SK-N-SH (cell line): ENCODE measurements around the gene LRRC2. TPM values are rescaled to one million over a fixed set of nuclear protein-coding genes. Genes with fewer than 3 reads are reported as not detected.
"Not testable (repeated sequence)": the region's sequence is repeated elsewhere in the genome, so short reads cannot be mapped to it uniquely, and the experiment has no call there.

Experiments
- CTCF ChIA-PET: fragments of 300-600, 350-600 bp; formaldehyde crosslinking; extraction: SDS; loops from one replicate; lab custom pipeline; 2021; lab: Yijun Ruan, JAX
- POLR2A ChIA-PET: fragments of 350-600 bp; sonication (Branson Sonifier 250); formaldehyde crosslinking; extraction: SDS; loops from one replicate; lab custom pipeline; 2020; ENCODE audit warnings: antibody characterized with exemption, inconsistent platforms; lab: Yijun Ruan, JAX
- DNase-seq: peaks from one replicate; pipeline ENCODE4 v3.0.0; 2012
- H2AFZ ChIP-seq: fragments of 200-600 bp; sonication (generic); 2 replicates; pipeline ENCODE4 v1.8.1; 2016; ENCODE audit warnings: antibody characterized with exemption, mild to moderate bottlenecking, low read depth
- H3F3A ChIP-seq: fragments of 200-600 bp; sonication (generic); replicated peaks from 2 replicates; pipeline ENCODE3; 2016; ENCODE audit warnings: antibody characterized with exemption, mild to moderate bottlenecking; ENCODE audit not compliant: insufficient read depth
- H3K27ac ChIP-seq, 2 experiments: fragments of 200-500 bp in 1 of 2; fragments of 200-600 bp in 1 of 2; sonication (Bioruptor generic) in 1 of 2; sonication (generic), shearing (Covaris generic) in 1 of 2; 2 replicates each; pipeline versions ENCODE4 v1.5.1 to v1.6.1; 2014 to 2016; ENCODE audit warnings: low read depth in 2 of 2, inconsistent platforms in 1 of 2, low read length in 1 of 2, mild to moderate bottlenecking in 1 of 2, mixed read lengths in 1 of 2
- H3K27me3 ChIP-seq: fragments of 200-600 bp; sonication (generic), shearing (Covaris generic); 2 replicates; pipeline ENCODE4 v1.6.1; 2016; ENCODE audit warnings: mixed run types; ENCODE audit not compliant: insufficient read depth
- H3K36me3 ChIP-seq, 2 experiments: fragments of 200-500 bp in 1 of 2; fragments of 200-600 bp in 1 of 2; sonication (Bioruptor generic) in 1 of 2; sonication (generic) in 1 of 2; replicated peaks in 1 of 2; 2 replicates each; pipeline versions ENCODE3 to v1.5.1; 2014 to 2016; ENCODE audit warnings: low read length in 1 of 2, mild to moderate bottlenecking in 1 of 2; ENCODE audit not compliant: insufficient read depth in 2 of 2, control insufficient read depth in 1 of 2
- H3K4me1 ChIP-seq, 2 experiments: fragments of 200-500 bp in 1 of 2; fragments of 200-600 bp in 1 of 2; sonication (Bioruptor generic) in 1 of 2; sonication (generic), shearing (Covaris generic) in 1 of 2; 2 replicates each; pipeline versions ENCODE4 v1.5.1 to v1.6.1; 2014 to 2016; ENCODE audit warnings: low read depth in 1 of 2, low read length in 1 of 2, mixed run types in 1 of 2; ENCODE audit not compliant: insufficient read depth in 2 of 2, control insufficient read depth in 1 of 2
- H3K4me2 ChIP-seq: fragments of 200-600 bp; sonication (generic), shearing (Covaris generic); 2 replicates; pipeline ENCODE4 v1.6.1; 2017; ENCODE audit warnings: mixed run types
- H3K4me3 ChIP-seq, 2 experiments: fragments of 200-500 bp in 1 of 2; fragments of 200-600 bp in 1 of 2; sonication (Bioruptor generic) in 1 of 2; sonication (generic), shearing (Covaris generic) in 1 of 2; 2 replicates each; pipeline versions ENCODE4 v1.5.1 to v1.8.1; 2014 to 2016; ENCODE audit warnings: low read depth in 2 of 2, inconsistent platforms in 1 of 2, low read length in 1 of 2, mild to moderate bottlenecking in 1 of 2, mixed read lengths in 1 of 2, moderate library complexity in 1 of 2
- H3K79me2 ChIP-seq: fragments of 200-600 bp; sonication (generic); 2 replicates; pipeline ENCODE4 v1.8.1; 2017; ENCODE audit warnings: mild to moderate bottlenecking; ENCODE audit not compliant: insufficient read depth
- H3K9ac ChIP-seq: fragments of 200-600 bp; sonication (generic); 2 replicates; pipeline ENCODE4 v1.6.1; 2017; ENCODE audit warnings: mixed run types
- H3K9me2 ChIP-seq: fragments of 200-600 bp; sonication (generic); 2 replicates; pipeline ENCODE4 v1.6.1; 2017; ENCODE audit warnings: mixed run types
- H3K9me3 ChIP-seq: fragments of 200-600 bp; sonication (generic); 2 replicates; pipeline ENCODE4 v1.6.1; 2017; ENCODE audit warnings: mixed run types, mild to moderate bottlenecking, moderate library complexity
- H4K20me1 ChIP-seq: fragments of 200-600 bp; sonication (generic); 2 replicates; pipeline ENCODE4 v1.6.1; 2017; ENCODE audit warnings: mild to moderate bottlenecking, mixed run types; ENCODE audit not compliant: insufficient read depth
- EP300 ChIP-seq, 2 experiments: IDR thresholded peaks; 2 replicates each; pipeline versions ENCODE4 v1.4.0 to v1.6.1; 2012; ENCODE audit warnings: borderline replicate concordance in 1 of 2, low read depth in 1 of 2, low read length in 1 of 2
- EZH2phosphoT487 ChIP-seq: fragments of 200-600 bp; sonication (generic); IDR thresholded peaks from 2 replicates; pipeline ENCODE4 v1.6.1; 2017; ENCODE audit warnings: low read depth, mixed run types, mild to moderate bottlenecking, antibody characterized with exemption, moderate library complexity, borderline replicate concordance
- FOSL2 ChIP-seq: IDR thresholded peaks from 2 replicates; pipeline ENCODE4 v1.4.0; 2012; ENCODE audit warnings: low read depth, mild to moderate bottlenecking, moderate library complexity, borderline replicate concordance
- FOXJ3 ChIP-seq: sonication (generic); formaldehyde crosslinking; IDR thresholded peaks from 2 replicates; pipeline ENCODE4 v1.5.1; 2020; ENCODE audit warnings: mild to moderate bottlenecking, missing genetic modification reagents
- GATA2 ChIP-seq: sonication (generic); formaldehyde crosslinking; IDR thresholded peaks from 2 replicates; pipeline ENCODE4 v1.5.0; 2020; ENCODE audit warnings: mild to moderate bottlenecking, missing genetic modification reagents
- JUND ChIP-seq: IDR thresholded peaks from 2 replicates; pipeline ENCODE4 v1.4.0; 2012
- MXI1 ChIP-seq: IDR thresholded peaks from 2 replicates; pipeline ENCODE4 v1.6.1; 2012; ENCODE audit warnings: mild to moderate bottlenecking, low read depth, low read length, improper control_type of control experiment
- RAD21 ChIP-seq: IDR thresholded peaks from 2 replicates; pipeline ENCODE4 v1.6.1; 2012; ENCODE audit warnings: mild to moderate bottlenecking, low read length
- SIN3A ChIP-seq: IDR thresholded peaks from 2 replicates; pipeline ENCODE4 v1.6.1; 2012; ENCODE audit warnings: low read depth, mild to moderate bottlenecking, low read length, moderate library complexity, borderline replicate concordance
- TCF12 ChIP-seq: IDR thresholded peaks from 2 replicates; pipeline ENCODE4 v1.4.0; 2012
- TEAD4 ChIP-seq: IDR thresholded peaks from 2 replicates; pipeline ENCODE4 v1.4.0; 2012; ENCODE audit warnings: mild to moderate bottlenecking, borderline replicate concordance; ENCODE audit not compliant: insufficient read depth
- WGBS: methylation state at CpG from one replicate; pipeline ENCODE4 v1.1.6; 2017; ENCODE audit warnings: low lambda C conversion rate; 5-methylcytosine and 5-hydroxymethylcytosine counted together
- polyA plus RNA-seq, 3 experiments: library from polyadenylated mRNA; depleted of rRNA; stranded (reverse); fragments of >200 nt; gene quantifications; 2 replicates each; pipeline ENCODE4 v1.2.3, GENCODE V29; 2012
- TF ChIP-seq, protein P1 (sequence below): fragments of 150-350 bp; IDR thresholded peaks from 2 replicates; pipeline ENCODE4 v1.6.1; 2017; ENCODE audit warnings: antibody characterized with exemption, low read length, low read depth, borderline replicate concordance
- TF ChIP-seq, protein P2 (sequence below): IDR thresholded peaks from 2 replicates; pipeline ENCODE4; 2012

The LRRC2 gene
- polyA plus RNA-seq, 1 of the 3 experiments (the other 2 are of a cell fraction) = 0.13 TPM

DNA sequence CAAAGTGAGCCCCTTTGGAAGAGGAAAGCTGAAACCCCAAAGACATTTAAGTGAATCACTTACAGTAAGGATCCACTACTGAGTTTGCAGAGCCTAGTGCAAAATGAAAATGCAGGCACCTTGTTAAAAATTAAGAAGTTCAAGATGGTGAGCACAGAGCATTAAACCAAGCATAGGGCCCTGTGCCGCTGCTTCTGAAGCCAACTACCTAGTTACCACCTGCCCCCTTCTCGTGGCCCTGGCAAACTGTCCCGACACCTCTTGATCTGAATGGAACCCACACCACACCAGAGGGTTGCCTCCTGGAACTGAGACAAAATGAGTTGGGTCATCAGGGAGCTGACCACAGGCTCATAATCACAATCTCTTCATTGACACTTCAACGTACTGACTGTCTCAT is 25.6 kb downstream of the LRRC2 start (continued):
- TF ChIP-seq EZH2phosphoT487 = no peak
- no peak for TF ChIP-seq TEAD4

DNA sequence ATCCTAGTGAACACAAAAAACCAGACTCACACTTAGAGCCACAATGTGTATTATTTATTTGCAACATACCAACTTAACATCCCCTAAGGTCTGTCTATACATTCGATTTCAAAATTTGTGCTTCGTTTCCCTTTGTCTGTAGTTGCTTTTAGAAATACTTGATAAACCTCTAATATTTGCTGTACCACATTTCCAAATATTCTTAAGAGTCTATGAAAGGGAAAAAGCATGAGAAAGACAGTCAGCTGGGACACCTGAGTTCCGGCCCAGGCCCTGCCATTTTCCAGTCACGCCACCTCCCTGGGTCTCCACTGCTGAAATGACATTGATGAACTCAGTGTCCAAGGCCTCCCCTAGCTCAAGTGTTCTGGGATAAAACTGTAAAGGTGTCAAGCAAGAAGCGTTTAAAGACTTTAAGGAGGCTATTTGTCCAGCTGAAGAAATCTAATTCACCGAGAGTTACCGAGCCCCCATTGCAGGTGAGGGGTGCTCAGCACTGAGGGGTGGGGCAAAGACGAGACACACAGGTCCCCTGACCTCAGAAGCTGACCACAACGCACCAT is 26.6 kb downstream of the LRRC2 start:
- no peak for DNase-seq
- Histone ChIP-seq H3K36me3 (no peaks in the 10 kb centered on the region), H3F3A (no peaks in the 10 kb centered on the region), H3K27ac (no peak overlapping the region), H3K79me2 (no peaks in the 10 kb centered on the region), H3K27me3 (no peaks in the 10 kb centered on the region), H2AFZ (no peak overlapping the region), H4K20me1 (no peaks in the 10 kb centered on the region), H3K4me3 (no peak overlapping the region), H3K9ac (no peak overlapping the region), H3K4me2 (no peak overlapping the region), H3K4me1 (peaks cover 0 to 3% of the 10 kb centered on the region in 2 experiments; a peak in 1 of 4 replicates), H3K9me2 (no peaks in the 10 kb centered on the region), H3K9me3 (no peaks in the 10 kb centered on the region)
- 75% methylated on average over 9 of the region's 9 CpGs for WGBS
- ChIA-PET CTCF (interaction anchor here (0.6 to 6.0 kb wide), 3 partner anchors 9 to 51 kb away, joined by 4 to 50 read pairs (median 4); no protein-coding TSS in a partner anchor), POLR2A (no interaction called here)
- TF ChIP-seq EZH2phosphoT487 (no peak), FOSL2 (no peak), EP300 (IDR thresholded peaks at IDR 0.05; ENCODE audit: borderline replicate concordance in 1 of 2, low read depth in 1 of 2, low read length in 1 of 2) (no peak), JUND (no peak)
- TF ChIP-seq, protein P1, sequence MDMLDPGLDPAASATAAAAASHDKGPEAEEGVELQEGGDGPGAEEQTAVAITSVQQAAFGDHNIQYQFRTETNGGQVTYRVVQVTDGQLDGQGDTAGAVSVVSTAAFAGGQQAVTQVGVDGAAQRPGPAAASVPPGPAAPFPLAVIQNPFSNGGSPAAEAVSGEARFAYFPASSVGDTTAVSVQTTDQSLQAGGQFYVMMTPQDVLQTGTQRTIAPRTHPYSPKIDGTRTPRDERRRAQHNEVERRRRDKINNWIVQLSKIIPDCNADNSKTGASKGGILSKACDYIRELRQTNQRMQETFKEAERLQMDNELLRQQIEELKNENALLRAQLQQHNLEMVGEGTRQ = no peak

DNA sequence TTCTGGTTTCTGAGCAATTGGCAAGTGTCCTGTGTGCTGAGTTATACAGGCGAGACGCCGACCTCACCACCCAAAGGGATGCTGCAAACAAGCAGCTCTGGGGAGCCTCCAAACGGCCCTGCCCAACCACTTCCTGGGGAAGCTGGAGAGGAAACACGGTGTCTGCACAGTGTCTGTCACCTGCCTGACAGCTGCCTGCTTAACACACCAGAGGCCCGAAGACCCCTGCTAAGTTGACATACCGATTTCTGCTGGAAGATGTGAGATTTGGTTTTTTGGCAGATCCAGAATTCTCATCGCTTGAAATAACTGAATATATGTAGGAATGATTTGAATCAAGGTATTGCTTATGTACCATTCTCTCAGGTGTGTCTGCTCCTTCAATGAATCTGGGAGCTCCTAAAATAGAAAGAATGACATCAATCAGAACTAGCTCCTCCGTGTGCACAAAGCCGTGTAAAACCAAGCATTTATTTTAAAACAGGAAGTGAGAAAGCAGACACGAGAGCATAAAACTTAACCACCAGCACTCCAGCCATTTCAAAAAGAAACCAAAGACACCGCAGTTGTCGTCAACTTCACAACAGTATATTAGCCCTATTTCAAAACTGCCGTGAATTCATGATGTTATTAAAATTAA is 27.2 kb downstream of the LRRC2 start:
- no peaks in the 10 kb centered on the region for H3K9me2 ChIP-seq
- no peak overlapping the region for H3K4me2 ChIP-seq
- 55% methylated on average over 14 of the region's 14 CpGs for WGBS
- H3K79me2 ChIP-seq = no peaks in the 10 kb centered on the region
- no peak overlapping the region for H3K4me3 ChIP-seq
- H3K4me1 ChIP-seq = peaks cover 0 to 3% of the 10 kb centered on the region in 2 experiments; a peak in 1 of 4 replicates
- TF ChIP-seq FOXJ3 (no peak), MXI1 (no peak), GATA2 (no peak), SIN3A (no peak), TCF12 (peak; percentile 31; the same call in 1 of the 2 replicates), EZH2phosphoT487 (no peak), RAD21 (no peak)
- TF ChIP-seq, protein P2, sequence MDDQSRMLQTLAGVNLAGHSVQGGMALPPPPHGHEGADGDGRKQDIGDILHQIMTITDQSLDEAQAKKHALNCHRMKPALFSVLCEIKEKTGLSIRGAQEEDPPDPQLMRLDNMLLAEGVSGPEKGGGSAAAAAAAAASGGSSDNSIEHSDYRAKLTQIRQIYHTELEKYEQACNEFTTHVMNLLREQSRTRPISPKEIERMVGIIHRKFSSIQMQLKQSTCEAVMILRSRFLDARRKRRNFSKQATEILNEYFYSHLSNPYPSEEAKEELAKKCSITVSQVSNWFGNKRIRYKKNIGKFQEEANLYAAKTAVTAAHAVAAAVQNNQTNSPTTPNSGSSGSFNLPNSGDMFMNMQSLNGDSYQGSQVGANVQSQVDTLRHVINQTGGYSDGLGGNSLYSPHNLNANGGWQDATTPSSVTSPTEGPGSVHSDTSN = 0 out of 2 replicates have a peak, but pooled peaks have one; percentile 10
- no peaks in the 10 kb centered on the region for H3K36me3 ChIP-seq
- CTCF ChIA-PET = interaction anchor here (6.0 kb wide), 1 partner anchor 51 kb away, joined by 50 read pairs; no protein-coding TSS in a partner anchor
- no peaks in the 10 kb centered on the region for H4K20me1 ChIP-seq
- no peaks in the 10 kb centered on the region for H3F3A ChIP-seq
- H2AFZ ChIP-seq = no peak overlapping the region
- no peak overlapping the region for H3K9ac ChIP-seq
- POLR2A ChIA-PET = no interaction called here
- no peak for DNase-seq
- no peaks in the 10 kb centered on the region for H3K9me3 ChIP-seq
- H3K27ac ChIP-seq = no peak overlapping the region
- H3K27me3 ChIP-seq = no peaks in the 10 kb centered on the region

DNA sequence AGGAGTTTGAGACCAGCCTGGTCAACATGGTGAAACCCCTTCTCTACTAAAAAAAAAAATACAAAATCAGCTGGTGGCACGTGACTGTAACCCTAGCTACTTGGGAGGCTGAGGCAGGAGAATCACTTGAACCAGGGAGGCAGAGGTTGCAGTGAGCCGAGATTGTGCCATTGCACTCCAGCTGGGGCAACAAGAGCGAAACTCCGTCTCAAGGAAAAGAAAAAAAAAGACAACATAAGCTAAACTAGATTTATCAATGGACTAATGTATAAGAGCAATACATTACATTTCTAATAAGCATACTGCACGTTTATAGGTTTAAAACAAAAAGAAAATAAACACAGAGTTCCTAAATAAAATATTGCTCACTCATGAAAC is 27.7 kb downstream of the LRRC2 start:
- H3K9ac ChIP-seq, H3K9me3 ChIP-seq, H3K4me3 ChIP-seq, H3K4me1 ChIP-seq, H3K9me2 ChIP-seq, DNase-seq, H3K27ac ChIP-seq, H3K4me2 ChIP-seq, H3K27me3 ChIP-seq, POLR2A ChIA-PET, H3F3A ChIP-seq, H3K36me3 ChIP-seq, H4K20me1 ChIP-seq, H2AFZ ChIP-seq, H3K79me2 ChIP-seq: not testable (repeated sequence)
- CTCF ChIA-PET = interaction anchor here (1.4 to 6.0 kb wide), 2 partner anchors 10 to 50 kb away, joined by 3 to 50 read pairs; no protein-coding TSS in a partner anchor
- WGBS = 59% methylated on average over 5 of the region's 5 CpGs
